Osteoblast (primary cell): ENCODE data around the gene CNNM1. TPM values are rescaled to one million over a fixed set of nuclear protein-coding genes. Genes with fewer than 3 reads are reported as not detected.
A peak's percentile ranks its signal among the peaks of the same experiment; 100 is the strongest.

ENCODE experiments used
- DNase-seq: peaks from one replicate; pipeline ENCODE4 v3.0.0; 2011; ENCODE audit warnings: low spot score, mixed read lengths; ENCODE audit not compliant: insufficient read length; ENCODE audit errors: missing footprints
- H2AFZ ChIP-seq: 2 replicates; pipeline ENCODE4 v1.6.0; 2011; ENCODE audit warnings: mild to moderate bottlenecking, low read length
- H3K27ac ChIP-seq: 2 replicates; pipeline ENCODE4 v1.5.1; 2011; ENCODE audit warnings: mild to moderate bottlenecking, low read depth, low read length, moderate library complexity
- H3K27me3 ChIP-seq: 2 replicates; pipeline ENCODE4 v1.6.0; 2012; ENCODE audit warnings: mild to moderate bottlenecking, control low read depth, inconsistent platforms, low read length, moderate library complexity; ENCODE audit not compliant: insufficient read depth
- H3K36me3 ChIP-seq: 2 replicates; pipeline ENCODE4 v1.5.1; 2011; ENCODE audit warnings: mild to moderate bottlenecking, low read length, control low read depth, moderate library complexity; ENCODE audit not compliant: insufficient read depth
- H3K4me1 ChIP-seq: 2 replicates; pipeline ENCODE4 v1.5.1; 2011; ENCODE audit warnings: mild to moderate bottlenecking, low read length, control low read depth, moderate library complexity; ENCODE audit not compliant: insufficient read depth
- H3K4me2 ChIP-seq: 2 replicates; pipeline ENCODE4 v1.6.0; 2011; ENCODE audit warnings: mild to moderate bottlenecking, low read length; ENCODE audit not compliant: insufficient read depth
- H3K4me3 ChIP-seq: fragments of 200-600 bp; sonication (generic); 3 replicates; pipeline ENCODE4 v1.5.1; 2012; ENCODE audit warnings: mild to moderate bottlenecking, low read length, inconsistent platforms; ENCODE audit not compliant: insufficient read depth
- H3K79me2 ChIP-seq: 2 replicates; pipeline ENCODE4 v1.6.0; 2012; ENCODE audit warnings: mild to moderate bottlenecking, low read length, control low read depth, inconsistent platforms; ENCODE audit not compliant: insufficient read depth
- H3K9me3 ChIP-seq: 2 replicates; pipeline ENCODE4 v1.5.1; 2011; ENCODE audit warnings: low read depth, low read length, control low read depth
- H4K20me1 ChIP-seq: 2 replicates; pipeline ENCODE4 v1.6.0; 2012; ENCODE audit warnings: mild to moderate bottlenecking, low read length, control low read depth; ENCODE audit not compliant: insufficient read depth
- CTCF ChIP-seq: IDR thresholded peaks from 2 replicates; pipeline ENCODE4 v1.5.1; 2011; ENCODE audit warnings: mild to moderate bottlenecking, low read depth, low read length, moderate library complexity; ENCODE audit errors: extremely low read depth
- total RNA-seq: library from RNA; depleted of rRNA; stranded (reverse); fragments of >200 nt; gene quantifications from 2 replicates; pipeline ENCODE4 v1.2.3, GENCODE V29; 2012

The CNNM1 gene
- total RNA-seq, 1 donor: 0.36 TPM

GRCh38 chr10:99360934-99361333, 31.8 kb downstream of the CNNM1 start:
- no peak overlapping the region for H2AFZ ChIP-seq
- H3K9me3 ChIP-seq: no peaks in the 10 kb centered on the region
- H3K4me1 ChIP-seq: no peaks in the 10 kb centered on the region
- no peak overlapping the region for H3K4me3 ChIP-seq
- no peaks in the 10 kb centered on the region for H3K36me3 ChIP-seq
- no peak for DNase-seq
- H3K4me2 ChIP-seq: no peak overlapping the region
- no peak overlapping the region for H3K27ac ChIP-seq
- H3K79me2 ChIP-seq: no peaks in the 10 kb centered on the region
- no peaks in the 10 kb centered on the region for H4K20me1 ChIP-seq
- peak; percentile 13 for TF ChIP-seq CTCF
- H3K27me3 ChIP-seq: peaks cover 6% of the 10 kb centered on the region

GRCh38 chr10:99364125-99364524, 35.0 kb downstream of the CNNM1 start:
- Histone ChIP-seq H3K36me3 (no peaks in the 10 kb centered on the region), H4K20me1 (no peaks in the 10 kb centered on the region), H3K4me1 (peaks cover 8% of the 10 kb centered on the region), H3K79me2 (no peaks in the 10 kb centered on the region), H3K4me2 (no peak overlapping the region), H3K9me3 (no peaks in the 10 kb centered on the region), H2AFZ (no peak overlapping the region), H3K27me3 (no peaks in the 10 kb centered on the region), H3K27ac (no peak overlapping the region), H3K4me3 (no peak overlapping the region)
- TF ChIP-seq CTCF: no peak
- DNase-seq: no peak

GRCh38 chr10:99365311-99365710, 36.2 kb downstream of the CNNM1 start:
- H3K4me1 ChIP-seq: peaks cover 17% of the 10 kb centered on the region
- H2AFZ ChIP-seq: no peak overlapping the region
- no peak overlapping the region for H3K4me3 ChIP-seq
- no peaks in the 10 kb centered on the region for H3K9me3 ChIP-seq
- H3K27ac ChIP-seq: no peak overlapping the region
- TF ChIP-seq CTCF: no peak
- H3K36me3 ChIP-seq: no peaks in the 10 kb centered on the region
- no peaks in the 10 kb centered on the region for H4K20me1 ChIP-seq
- no peak overlapping the region for H3K4me2 ChIP-seq
- no peak for DNase-seq
- no peaks in the 10 kb centered on the region for H3K27me3 ChIP-seq
- no peaks in the 10 kb centered on the region for H3K79me2 ChIP-seq

GRCh38 chr10:99365736-99366135, 36.6 kb downstream of the CNNM1 start:
- Histone ChIP-seq H3K4me2 (no peak overlapping the region), H2AFZ (no peak overlapping the region), H3K27me3 (no peaks in the 10 kb centered on the region), H3K4me3 (no peak overlapping the region), H4K20me1 (no peaks in the 10 kb centered on the region), H3K9me3 (no peaks in the 10 kb centered on the region), H3K4me1 (peaks cover 17% of the 10 kb centered on the region), H3K27ac (no peak overlapping the region), H3K79me2 (no peaks in the 10 kb centered on the region), H3K36me3 (no peaks in the 10 kb centered on the region)
- DNase-seq: no peak
- TF ChIP-seq CTCF: no peak
